ENCODE results near the gene PCDHB2.
"Not testable (repeated sequence)": the region's sequence is repeated elsewhere in the genome, so short reads cannot be mapped to it uniquely, and the experiment has no call there.

Gene PCDHB2
- 0 to 0.52 (median 0) reads per million in 3 donors for total RNA-seq

DNA sequence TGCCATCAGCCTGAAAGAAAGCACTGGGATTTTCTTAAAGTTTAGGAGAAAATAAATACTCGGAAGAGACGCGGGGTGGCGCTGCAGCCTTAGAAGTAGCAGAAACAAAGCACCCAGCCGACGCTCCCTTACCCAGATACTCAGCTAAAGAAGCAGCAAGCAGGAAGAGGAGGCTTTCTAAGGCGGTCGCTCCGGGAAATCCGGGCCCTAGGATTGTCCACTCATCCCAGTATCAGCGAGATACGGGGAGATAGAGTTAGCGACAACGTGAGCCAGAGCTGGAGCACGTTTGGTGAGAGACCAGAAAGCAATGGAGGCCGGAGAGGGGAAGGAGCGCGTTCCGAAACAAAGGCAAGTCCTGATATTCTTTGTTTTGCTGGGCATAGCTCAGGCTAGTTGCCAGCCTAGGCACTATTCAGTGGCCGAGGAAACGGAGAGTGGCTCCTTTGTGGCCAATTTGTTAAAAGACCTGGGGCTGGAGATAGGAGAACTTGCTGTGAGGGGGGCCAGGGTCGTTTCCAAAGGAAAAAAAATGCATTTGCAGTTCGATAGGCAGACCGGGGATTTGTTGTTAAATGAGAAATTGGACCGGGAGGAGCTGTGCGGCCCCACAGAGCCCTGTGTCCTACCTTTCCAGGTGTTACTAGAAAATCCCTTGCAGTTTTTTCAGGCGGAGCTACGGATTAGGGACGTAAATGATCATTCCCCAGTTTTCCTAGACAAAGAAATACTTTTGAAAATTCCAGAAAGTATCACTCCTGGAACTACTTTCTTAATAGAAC is at the start of gene PCDHB2:
PCDHB2 (plus strand) TSS at position 135 of the 782 bp plus-strand sequence; CDS start at position 311, 176 bp downstream.
- Histone ChIP-seq H3K27ac (ENCODE audit: insufficient read depth, low read length, poor library complexity, severe bottlenecking) (no peak within 1 kb of the TSS), H3K27me3 (replicated peaks; ENCODE audit: control insufficient read depth, insufficient read depth, low read length, poor library complexity, severe bottlenecking) (no peaks in the 10 kb centered on the region), H3K4me3 (ENCODE audit: insufficient read depth, low read depth, low read length, poor library complexity, severe bottlenecking) (no peak within 1 kb of the TSS), H3K4me1 (ENCODE audit: control insufficient read depth, insufficient read depth, low read length, poor library complexity, severe bottlenecking) (no peaks in the 10 kb centered on the region), H3K9me3 (ENCODE audit: control insufficient read depth, low read length) (no peaks in the 10 kb centered on the region), H3K36me3 (ENCODE audit: control insufficient read depth, insufficient read depth, low read length) (no peaks in the 10 kb centered on the region)
- DNase-seq: no peak

DNA sequence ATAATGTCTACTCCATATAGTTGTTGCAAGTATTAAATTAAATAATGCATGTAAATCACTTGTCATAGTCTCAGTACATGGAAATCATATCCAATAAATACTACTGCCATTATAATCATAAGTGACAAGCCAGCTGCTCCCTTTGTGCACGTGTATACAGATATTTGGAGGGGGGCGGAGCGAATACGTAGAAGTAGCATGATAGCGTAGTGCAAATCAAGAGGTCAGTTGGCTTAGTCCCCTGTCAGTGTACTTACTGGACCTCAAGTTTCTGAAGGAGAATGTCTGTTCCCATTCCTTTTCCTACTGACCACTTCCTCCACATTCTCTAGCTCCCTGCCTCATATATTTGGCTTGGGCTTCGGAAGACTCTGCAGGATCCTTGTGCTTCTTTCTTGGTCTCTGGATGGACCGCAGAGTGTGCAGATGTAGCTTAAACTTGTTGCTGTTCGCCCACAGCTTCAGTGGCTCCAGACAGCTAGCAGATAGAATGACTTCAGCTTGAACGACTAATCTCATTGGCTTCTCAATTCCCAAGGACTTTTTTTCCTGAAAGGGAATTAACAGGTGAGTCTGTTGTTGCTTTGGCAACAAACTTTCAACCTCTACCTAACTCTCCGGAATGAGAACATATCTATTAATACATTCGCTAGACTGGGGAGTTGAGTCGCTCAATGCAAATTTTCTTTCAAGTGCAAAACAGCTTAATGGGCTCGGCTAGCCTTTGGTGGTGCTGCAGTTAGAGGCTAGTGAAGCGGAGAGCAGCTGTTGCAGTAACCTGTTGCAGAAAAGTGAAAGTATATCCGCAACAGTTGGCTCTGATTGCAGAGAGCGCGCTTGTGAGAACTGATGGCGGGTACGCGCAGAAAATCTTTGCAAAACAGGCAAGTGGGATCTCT is 43.5 kb upstream of the PCDHB2 start, which contains the start of gene PCDHB1:
PCDHB1 (plus strand) TSS at position 753 of the 899 bp plus-strand sequence; CDS start at position 850, 97 bp downstream.
- H3K27me3 ChIP-seq (replicated peaks; ENCODE audit: control insufficient read depth, insufficient read depth, low read length, poor library complexity, severe bottlenecking): peaks cover 3% of the 10 kb centered on the region
- no peaks in the 10 kb centered on the region for H3K36me3 ChIP-seq (ENCODE audit: control insufficient read depth, insufficient read depth, low read length)
- no peak within 1 kb of the TSS for H3K4me3 ChIP-seq (ENCODE audit: insufficient read depth, low read depth, low read length, poor library complexity, severe bottlenecking)
- H3K4me1 ChIP-seq (ENCODE audit: control insufficient read depth, insufficient read depth, low read length, poor library complexity, severe bottlenecking): no peaks in the 10 kb centered on the region
- no peaks in the 10 kb centered on the region for H3K9me3 ChIP-seq (ENCODE audit: control insufficient read depth, low read length)
- no peak within 1 kb of the TSS for H3K27ac ChIP-seq (ENCODE audit: insufficient read depth, low read length, poor library complexity, severe bottlenecking)
- no peak for DNase-seq

DNA sequence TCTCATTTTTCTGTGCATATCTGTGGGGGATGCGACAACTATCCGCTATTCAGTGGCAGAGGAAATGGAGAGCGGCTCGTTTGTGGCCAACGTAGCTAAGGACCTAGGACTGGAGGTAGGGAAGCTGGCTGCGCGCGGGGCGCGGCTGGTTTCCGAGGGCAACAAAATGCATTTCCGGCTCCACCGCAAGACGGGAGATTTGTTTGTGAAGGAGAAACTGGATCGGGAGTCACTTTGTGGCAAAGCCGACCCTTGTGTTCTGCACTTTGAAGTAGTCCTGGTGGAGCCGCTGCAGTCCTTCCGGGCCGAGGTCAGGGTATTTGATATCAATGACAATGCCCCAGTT is 42.9 kb upstream of the PCDHB2 start:
- H3K36me3 ChIP-seq (ENCODE audit: control insufficient read depth, insufficient read depth, low read length): no peaks in the 10 kb centered on the region
- no peaks in the 10 kb centered on the region for H3K9me3 ChIP-seq (ENCODE audit: control insufficient read depth, low read length)
- H3K27me3 ChIP-seq (replicated peaks; ENCODE audit: control insufficient read depth, insufficient read depth, low read length, poor library complexity, severe bottlenecking): peaks cover 3% of the 10 kb centered on the region
- H3K4me3 ChIP-seq (ENCODE audit: insufficient read depth, low read depth, low read length, poor library complexity, severe bottlenecking): no peak overlapping the region
- no peak for DNase-seq
- no peak overlapping the region for H3K27ac ChIP-seq (ENCODE audit: insufficient read depth, low read length, poor library complexity, severe bottlenecking)
- no peaks in the 10 kb centered on the region for H3K4me1 ChIP-seq (ENCODE audit: control insufficient read depth, insufficient read depth, low read length, poor library complexity, severe bottlenecking)

DNA sequence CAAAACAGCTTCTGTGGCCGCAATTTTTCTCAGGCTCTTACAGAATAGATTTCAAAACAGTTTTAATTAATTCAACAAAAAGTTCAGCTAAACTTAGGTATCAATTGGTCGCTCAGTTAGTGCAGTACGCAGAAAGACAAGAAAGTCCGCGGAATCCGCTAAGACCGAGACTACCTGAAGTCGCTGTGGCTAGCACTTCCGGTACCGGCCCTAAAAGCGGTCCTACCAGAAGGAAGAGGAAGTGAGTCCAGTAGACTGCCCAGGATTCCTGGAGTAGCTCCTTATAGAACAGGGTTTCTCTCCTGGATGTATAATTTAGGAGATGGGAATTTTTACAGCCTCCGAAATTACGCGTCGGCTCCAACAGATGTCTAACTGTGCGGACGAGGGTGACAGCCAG is 16.6 kb upstream of the PCDHB2 start:
- no peaks in the 10 kb centered on the region for H3K4me1 ChIP-seq (ENCODE audit: control insufficient read depth, insufficient read depth, low read length, poor library complexity, severe bottlenecking)
- H3K9me3 ChIP-seq (ENCODE audit: control insufficient read depth, low read length): no peaks in the 10 kb centered on the region
- no peaks in the 10 kb centered on the region for H3K36me3 ChIP-seq (ENCODE audit: control insufficient read depth, insufficient read depth, low read length)
- no peak overlapping the region for H3K27ac ChIP-seq (ENCODE audit: insufficient read depth, low read length, poor library complexity, severe bottlenecking)
- H3K27me3 ChIP-seq (replicated peaks; ENCODE audit: control insufficient read depth, insufficient read depth, low read length, poor library complexity, severe bottlenecking): no peaks in the 10 kb centered on the region
- no peak for DNase-seq
- H3K4me3 ChIP-seq (ENCODE audit: insufficient read depth, low read depth, low read length, poor library complexity, severe bottlenecking): no peak overlapping the region

DNA sequence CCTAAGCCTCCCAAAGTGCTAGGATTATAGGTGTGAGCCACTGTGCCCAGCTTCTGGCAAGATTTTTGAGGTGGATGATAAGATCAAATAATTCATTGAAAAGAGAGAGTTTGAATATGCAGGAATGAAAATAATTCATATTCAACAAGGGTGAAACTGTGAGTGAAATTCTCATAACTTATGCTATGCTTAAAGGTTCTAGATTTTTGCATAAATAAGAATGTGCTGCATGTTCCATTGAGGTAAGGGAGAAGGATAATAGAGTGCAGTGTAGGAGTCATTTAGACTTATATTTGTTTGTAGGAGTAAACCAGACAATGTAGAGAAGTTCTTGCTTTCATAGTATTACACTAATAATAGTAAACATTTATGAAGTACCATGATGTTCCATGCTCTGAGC is 12.2 kb upstream of the PCDHB2 start:
- H3K27ac ChIP-seq (ENCODE audit: insufficient read depth, low read length, poor library complexity, severe bottlenecking): no peak overlapping the region
- peaks cover 3% of the 10 kb centered on the region for H3K9me3 ChIP-seq (ENCODE audit: control insufficient read depth, low read length)
- no peak overlapping the region for H3K4me3 ChIP-seq (ENCODE audit: insufficient read depth, low read depth, low read length, poor library complexity, severe bottlenecking)
- no peaks in the 10 kb centered on the region for H3K27me3 ChIP-seq (replicated peaks; ENCODE audit: control insufficient read depth, insufficient read depth, low read length, poor library complexity, severe bottlenecking)
- no peaks in the 10 kb centered on the region for H3K4me1 ChIP-seq (ENCODE audit: control insufficient read depth, insufficient read depth, low read length, poor library complexity, severe bottlenecking)
- DNase-seq: no peak
- H3K36me3 ChIP-seq (ENCODE audit: control insufficient read depth, insufficient read depth, low read length): no peaks in the 10 kb centered on the region

DNA sequence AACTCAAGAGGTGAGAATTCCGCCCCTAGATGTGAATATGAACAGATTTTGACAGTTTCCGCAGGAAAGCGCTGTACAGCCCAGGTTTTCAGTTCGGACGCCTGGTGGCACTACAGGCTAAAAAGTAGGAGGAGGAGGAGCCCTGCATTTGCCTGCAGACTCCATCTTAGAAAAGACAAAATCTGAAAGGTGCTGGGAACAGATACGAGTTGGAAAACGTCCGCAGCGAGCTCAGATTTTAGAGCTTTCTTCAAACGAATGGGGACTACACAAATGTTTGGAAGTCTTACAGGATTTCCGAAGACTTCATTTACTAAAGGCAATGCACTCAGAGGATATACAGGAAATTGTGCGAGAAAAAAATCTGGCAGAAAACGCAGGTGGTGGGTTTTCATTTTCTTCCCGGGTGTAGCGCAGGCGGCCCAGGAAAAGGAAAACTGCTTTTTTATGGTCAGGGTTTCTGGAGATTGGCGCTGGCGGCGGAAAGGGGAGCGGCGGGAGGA is 9.9 kb upstream of the PCDHB2 start:
- Histone ChIP-seq H3K27ac (ENCODE audit: insufficient read depth, low read length, poor library complexity, severe bottlenecking) (no peak overlapping the region), H3K36me3 (ENCODE audit: control insufficient read depth, insufficient read depth, low read length) (no peaks in the 10 kb centered on the region), H3K9me3 (ENCODE audit: control insufficient read depth, low read length) (peaks cover 3% of the 10 kb centered on the region), H3K4me3 (ENCODE audit: insufficient read depth, low read depth, low read length, poor library complexity, severe bottlenecking) (peak overlapping the region; percentile 44), H3K27me3 (replicated peaks; ENCODE audit: control insufficient read depth, insufficient read depth, low read length, poor library complexity, severe bottlenecking) (no peaks in the 10 kb centered on the region), H3K4me1 (ENCODE audit: control insufficient read depth, insufficient read depth, low read length, poor library complexity, severe bottlenecking) (no peaks in the 10 kb centered on the region)
- peak in 2 of 3 donors; percentile 12 to 15 for DNase-seq

DNA sequence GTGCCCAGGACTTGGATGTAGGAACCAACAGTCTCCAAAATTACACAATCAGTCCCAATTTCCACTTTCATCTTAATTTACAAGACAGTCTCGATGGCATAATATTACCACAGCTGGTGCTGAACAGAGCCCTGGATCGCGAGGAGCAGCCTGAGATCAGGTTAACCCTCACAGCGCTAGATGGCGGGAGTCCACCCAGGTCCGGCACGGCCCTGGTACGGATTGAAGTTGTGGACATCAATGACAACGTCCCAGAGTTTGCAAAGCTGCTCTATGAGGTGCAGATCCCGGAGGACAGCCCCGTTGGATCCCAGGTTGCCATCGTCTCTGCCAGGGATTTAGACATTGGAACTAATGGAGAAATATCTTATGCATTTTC is 837 bp downstream of the PCDHB2 start:
- Histone ChIP-seq H3K4me1 (ENCODE audit: control insufficient read depth, insufficient read depth, low read length, poor library complexity, severe bottlenecking) (no peaks in the 10 kb centered on the region), H3K9me3 (ENCODE audit: control insufficient read depth, low read length) (no peaks in the 10 kb centered on the region), H3K4me3 (ENCODE audit: insufficient read depth, low read depth, low read length, poor library complexity, severe bottlenecking) (no peak overlapping the region)

DNA sequence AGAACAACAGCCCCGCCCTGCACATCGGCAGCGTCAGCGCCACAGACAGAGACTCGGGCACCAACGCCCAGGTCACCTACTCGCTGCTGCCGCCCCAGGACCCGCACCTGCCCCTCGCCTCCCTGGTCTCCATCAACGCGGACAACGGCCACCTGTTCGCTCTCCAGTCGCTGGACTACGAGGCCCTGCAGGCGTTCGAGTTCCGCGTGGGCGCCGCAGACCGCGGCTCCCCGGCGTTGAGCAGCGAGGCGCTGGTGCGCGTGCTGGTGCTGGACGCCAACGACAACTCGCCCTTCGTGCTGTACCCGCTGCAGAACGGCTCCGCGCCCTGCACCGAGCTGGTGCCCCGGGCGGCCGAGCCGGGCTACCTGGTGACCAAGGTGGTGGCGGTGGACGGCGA is 1.8 kb downstream of the PCDHB2 start:
- not testable (repeated sequence) for H3K36me3 ChIP-seq (ENCODE audit: control insufficient read depth, insufficient read depth, low read length); H3K9me3 ChIP-seq (ENCODE audit: control insufficient read depth, low read length); DNase-seq; H3K27ac ChIP-seq (ENCODE audit: insufficient read depth, low read length, poor library complexity, severe bottlenecking); H3K27me3 ChIP-seq (replicated peaks; ENCODE audit: control insufficient read depth, insufficient read depth, low read length, poor library complexity, severe bottlenecking); H3K4me1 ChIP-seq (ENCODE audit: control insufficient read depth, insufficient read depth, low read length, poor library complexity, severe bottlenecking); H3K4me3 ChIP-seq (ENCODE audit: insufficient read depth, low read depth, low read length, poor library complexity, severe bottlenecking)

More for the DNA sequence above, 837 bp downstream of the PCDHB2 start:
- Histone ChIP-seq H3K27me3 (replicated peaks; ENCODE audit: control insufficient read depth, insufficient read depth, low read length, poor library complexity, severe bottlenecking) (no peaks in the 10 kb centered on the region), H3K36me3 (ENCODE audit: control insufficient read depth, insufficient read depth, low read length) (no peaks in the 10 kb centered on the region), H3K27ac (ENCODE audit: insufficient read depth, low read length, poor library complexity, severe bottlenecking) (no peak overlapping the region)
- no peak for DNase-seq

DNA sequence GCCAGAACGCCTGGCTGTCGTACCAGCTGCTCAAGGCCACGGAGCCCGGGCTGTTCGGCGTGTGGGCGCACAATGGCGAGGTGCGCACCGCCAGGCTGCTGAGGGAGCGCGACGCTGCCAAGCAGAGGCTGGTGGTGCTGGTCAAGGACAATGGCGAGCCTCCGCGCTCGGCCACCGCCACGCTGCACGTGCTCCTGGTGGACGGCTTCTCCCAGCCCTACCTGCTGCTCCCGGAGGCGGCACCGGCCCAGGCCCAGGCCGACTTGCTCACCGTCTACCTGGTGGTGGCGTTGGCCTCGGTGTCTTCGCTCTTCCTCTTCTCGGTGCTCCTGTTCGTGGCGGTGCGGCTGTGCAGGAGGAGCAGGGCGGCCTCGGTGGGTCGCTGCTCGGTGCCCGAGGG is 2.2 kb downstream of the PCDHB2 start:
- not testable (repeated sequence) for H3K4me1 ChIP-seq (ENCODE audit: control insufficient read depth, insufficient read depth, low read length, poor library complexity, severe bottlenecking); DNase-seq; H3K9me3 ChIP-seq (ENCODE audit: control insufficient read depth, low read length); H3K4me3 ChIP-seq (ENCODE audit: insufficient read depth, low read depth, low read length, poor library complexity, severe bottlenecking); H3K27me3 ChIP-seq (replicated peaks; ENCODE audit: control insufficient read depth, insufficient read depth, low read length, poor library complexity, severe bottlenecking); H3K27ac ChIP-seq (ENCODE audit: insufficient read depth, low read length, poor library complexity, severe bottlenecking); H3K36me3 ChIP-seq (ENCODE audit: control insufficient read depth, insufficient read depth, low read length)
